Mesenteric fat pad (tissue), 1 donor: ENCODE results near the gene PCBD1. TPM values are rescaled to one million over a fixed set of nuclear protein-coding genes. Genes with fewer than 3 reads are reported as not detected.

Experiments used
- DNase-seq: peaks from one replicate; pipeline ENCODE4 v3.0.0-alpha.2; 2020; ENCODE audit warnings: low spot score
- total RNA-seq: library from RNA; stranded (reverse); fragmentation: NEBNext Ultra II Directional; extraction: Animal tissue kit (Norgen Biotek cat#: 25700); gene quantifications from one replicate; pipeline ENCODE4 v1.2.1, GENCODE V29; 2021
- donor health status: DM: yes; HTN: yes; CAD: no.

Gene PCBD1
- total RNA-seq, 1 donor from 2014 or later: 61.2 TPM

DNA sequence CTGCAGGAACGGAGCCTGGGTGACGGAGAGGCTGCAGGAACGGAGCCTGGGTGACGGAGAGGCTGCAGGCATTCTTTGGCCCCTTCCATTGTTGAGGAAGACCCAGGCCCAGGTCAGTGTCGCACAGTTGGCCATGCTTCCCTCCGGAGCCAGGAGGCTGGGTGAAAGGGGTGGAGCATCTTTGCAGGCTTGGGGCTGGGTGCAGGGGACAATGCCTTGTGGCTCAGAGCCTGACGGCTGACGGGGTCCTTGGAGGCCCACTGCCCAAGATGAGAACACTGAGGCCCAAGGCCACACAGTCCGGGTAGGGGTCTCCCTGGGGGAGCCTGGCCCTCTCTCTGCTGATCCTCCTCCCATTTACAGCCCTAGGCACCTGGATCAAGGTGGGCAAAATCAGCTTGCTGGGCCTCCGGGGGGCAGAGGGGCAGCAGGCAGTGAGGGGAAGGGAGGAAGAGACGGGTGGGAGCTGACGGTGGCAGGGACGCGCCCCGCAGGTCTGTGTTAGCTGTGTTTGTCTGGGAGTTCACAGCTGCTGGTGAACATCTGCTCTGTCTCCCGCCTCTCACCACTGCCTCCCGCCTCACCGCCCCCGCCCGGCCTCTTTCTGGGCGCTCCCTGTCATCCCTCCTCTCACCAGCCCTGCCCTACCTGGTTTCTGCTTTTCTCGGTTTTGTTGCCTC lies 30.6 kb upstream of the PCBD1 start:
- DNase-seq: no peak

DNA sequence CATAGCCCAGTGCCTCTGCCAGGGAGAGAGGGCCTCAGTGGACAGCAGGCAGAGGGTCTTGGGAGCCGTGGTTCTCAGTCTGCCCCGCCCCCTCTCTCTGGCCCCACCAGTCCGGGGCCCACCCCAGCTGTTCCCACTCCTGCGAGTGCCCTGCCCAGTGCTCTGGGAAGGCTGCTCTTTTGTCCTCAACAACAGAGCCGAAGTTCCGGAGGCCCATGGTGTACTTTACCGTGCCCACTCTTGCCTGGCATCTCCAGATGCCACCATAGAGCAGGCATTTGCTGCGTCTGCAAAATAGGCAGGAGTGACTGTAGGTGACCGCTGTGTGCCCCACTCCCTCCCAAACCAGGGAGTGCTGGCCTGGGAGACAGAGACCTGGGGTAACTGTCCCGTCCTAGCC lies 29.3 kb upstream of the PCBD1 start:
- DNase-seq: no peak

DNA sequence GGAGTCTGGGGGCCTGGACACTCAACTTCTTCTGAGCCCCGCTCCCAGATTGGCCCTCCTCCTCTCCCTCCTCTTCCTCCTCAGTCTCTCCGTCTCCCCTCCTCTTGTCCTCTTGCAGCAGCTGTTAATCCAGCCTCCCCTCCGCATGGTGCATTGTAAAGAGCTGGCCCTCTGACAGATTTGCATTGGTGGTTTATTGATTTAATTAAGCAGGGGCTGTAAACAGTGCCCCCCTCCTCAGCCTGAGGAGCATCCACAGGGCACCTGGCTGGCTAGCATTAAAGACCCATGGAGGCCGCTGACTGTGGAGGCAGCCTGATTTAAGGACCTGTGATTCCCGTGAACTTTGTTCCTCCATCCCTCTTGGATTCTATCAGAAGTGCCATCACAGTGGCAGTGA lies 28.9 kb upstream of the PCBD1 start:
- no peak for DNase-seq

DNA sequence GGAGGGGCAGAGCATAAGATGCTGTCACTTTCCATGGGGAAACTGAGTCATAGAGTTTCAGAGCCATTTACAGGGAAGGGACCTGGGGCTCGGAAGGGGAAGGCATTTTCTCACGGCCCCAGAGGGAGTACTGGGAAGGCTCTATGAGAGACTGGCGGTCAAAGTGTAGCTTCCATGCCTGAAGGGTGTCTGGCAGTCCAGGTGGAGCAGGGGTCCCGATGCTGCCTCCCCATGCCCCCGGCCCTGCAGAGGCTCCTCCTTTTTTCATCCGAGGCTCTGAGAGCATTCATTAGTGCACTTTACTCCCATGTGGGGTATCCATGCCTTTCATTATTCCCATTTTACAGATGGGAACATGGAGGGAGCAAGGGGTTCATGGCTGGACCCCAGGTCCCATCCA lies 27.9 kb upstream of the PCBD1 start:
- no peak for DNase-seq

DNA sequence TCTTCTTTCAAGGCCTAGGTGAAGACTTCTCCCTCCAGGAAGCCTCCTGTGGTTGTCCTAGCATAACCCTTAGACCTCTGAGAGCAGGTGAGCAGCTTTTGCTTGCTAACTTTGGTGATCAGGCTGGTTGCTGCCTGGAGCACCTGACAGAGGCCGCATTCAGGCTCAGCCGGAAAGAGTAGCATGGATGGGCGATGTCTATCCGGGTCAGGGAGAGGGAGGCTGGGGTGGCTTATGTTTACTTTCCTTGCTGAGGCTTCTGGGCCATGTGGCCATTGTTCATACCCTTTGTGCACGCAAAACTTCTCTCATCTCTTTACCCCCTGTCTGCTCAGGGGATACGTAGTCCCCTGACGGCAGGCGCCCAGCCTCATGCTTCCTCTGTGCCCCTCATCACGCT lies 27.4 kb upstream of the PCBD1 start:
- no peak for DNase-seq

DNA sequence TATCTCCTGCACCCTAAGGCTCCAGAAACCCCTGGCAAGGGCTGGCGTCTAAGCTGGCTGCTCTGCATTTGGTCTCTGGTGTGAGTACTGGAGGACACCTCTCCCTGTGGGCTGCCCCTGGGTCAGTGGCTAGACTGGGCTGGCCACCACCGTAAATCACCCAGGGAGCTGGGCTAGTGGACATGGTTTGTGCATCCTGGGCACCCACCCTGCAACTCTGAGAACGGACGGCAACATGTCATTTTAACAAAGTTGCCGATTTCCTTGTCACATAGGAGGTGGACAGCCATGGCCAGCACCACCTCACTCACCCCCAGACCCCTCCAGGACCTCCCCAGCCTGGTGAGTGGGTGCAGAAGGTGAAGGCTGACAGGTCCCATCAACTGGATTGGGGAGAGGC lies 26.8 kb upstream of the PCBD1 start:
- DNase-seq: no peak

DNA sequence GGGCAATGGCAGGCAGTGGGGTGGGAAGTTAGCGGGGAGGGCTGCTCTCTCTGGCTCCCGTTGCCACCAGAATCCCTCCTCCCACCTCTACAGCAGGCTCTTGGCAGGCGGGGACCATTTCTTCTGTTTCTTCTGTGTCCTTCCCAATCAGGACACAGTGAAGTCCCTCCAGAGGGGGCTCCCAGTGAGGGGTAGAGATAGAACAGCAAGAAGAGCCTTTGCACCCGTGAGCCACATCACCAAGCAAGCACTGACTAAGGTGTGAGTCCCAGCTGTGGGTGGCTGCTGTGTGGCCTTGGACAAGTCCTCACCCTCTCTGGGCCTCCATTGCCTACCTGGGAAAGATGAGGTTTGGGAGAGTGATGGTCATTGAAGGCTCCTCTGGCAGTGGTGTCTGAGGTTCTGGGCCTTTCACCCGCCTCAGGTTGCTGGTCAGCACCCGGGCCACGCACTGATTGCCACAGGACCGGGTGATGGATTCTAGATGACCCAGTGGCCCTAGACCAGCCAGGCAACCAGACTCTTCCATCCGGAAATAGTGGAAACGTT lies 26.0 kb upstream of the PCBD1 start:
- DNase-seq: no peak

DNA sequence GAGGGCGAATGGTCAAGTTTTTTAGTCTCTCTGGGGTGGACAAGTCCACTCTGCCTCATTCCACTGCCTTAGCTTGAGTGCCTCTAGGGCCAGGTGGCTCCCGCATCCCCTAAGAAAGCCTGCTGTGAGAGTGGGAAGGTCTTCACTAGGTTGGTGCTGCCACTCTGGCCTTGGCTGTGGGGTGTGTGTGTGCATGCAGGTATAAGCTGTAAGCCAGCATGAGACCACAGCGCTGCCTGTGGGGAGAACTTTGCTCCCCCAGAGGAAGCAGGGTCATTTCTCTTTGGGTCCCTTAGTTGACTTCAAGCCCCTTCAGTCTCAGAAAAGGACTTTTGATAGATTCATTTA lies 25.5 kb upstream of the PCBD1 start:
- DNase-seq: no peak

DNA sequence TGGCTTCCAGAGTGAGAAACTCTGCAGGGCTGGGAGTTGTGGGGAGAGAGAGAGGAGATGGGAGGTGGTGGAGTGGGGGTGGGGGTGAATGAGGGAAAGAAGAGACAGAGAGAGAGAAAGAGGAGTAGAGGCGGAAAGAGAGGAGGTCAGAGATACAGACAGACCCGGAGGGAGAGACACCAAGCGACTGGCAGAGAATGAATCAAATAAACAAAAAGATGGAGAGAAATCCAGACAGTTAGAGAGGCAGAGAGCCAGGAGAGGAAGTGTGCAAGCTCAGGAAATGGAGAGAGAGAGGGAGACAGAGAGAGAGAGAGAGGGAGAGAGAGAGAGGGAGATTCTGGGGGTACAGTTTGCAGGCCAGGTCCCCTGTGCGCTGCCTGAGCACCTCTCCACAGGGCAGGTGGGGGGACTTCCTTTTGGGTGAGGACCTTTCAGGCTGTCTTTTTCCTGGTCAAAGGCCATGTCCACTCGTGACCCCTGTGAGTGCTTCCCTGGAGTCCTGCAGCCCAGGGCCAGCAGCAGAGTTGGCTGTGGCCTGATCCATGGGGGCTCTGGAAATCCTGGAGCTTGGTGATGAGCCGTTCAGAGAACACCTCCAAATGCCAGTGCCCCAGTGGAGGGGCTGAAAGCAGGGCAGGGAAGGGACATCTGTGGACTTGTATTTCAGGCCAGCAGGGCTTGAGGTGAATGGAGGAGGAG lies 25.0 kb upstream of the PCBD1 start:
- DNase-seq: no peak

DNA sequence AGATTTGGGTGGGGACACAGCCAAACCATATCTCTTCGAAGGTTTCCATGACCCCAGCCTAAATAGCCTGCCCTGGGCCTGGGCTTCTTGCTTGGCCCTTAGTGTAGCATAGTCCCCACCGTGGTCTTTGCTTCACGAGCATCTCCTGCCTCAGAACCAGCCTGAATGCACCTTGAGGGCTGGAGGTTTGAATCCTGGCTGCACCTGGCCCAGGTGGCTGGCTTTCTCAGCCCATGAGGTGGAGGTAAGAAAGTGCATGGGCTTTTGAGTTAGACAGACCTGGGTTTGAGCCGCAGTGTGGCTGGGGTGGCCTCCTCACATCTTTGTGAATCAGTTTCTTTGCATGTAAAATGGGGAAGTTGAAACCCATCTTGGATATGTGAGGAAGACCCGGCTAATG lies 24.2 kb upstream of the PCBD1 start:
- DNase-seq: no peak

DNA sequence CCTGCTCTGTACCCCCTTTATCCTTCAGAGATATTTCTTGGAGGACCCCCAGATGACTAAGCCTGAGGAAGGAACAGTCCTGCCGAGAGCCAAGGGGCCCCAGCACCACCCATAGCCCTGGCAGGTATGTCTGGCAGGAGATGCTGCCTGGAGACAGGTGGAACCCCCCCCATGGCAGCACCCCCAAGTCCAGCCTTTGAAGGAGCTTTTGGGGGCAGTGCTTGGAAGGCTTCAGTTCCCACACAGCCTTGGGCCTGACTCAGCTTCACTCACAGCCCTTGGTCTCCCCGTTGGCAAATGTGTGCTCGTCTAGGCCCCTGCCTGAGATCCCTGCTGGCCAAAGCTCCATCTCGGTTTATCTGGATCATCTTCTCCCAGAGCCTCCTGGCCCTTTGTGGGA lies 23.0 kb upstream of the PCBD1 start:
- DNase-seq: no peak

DNA sequence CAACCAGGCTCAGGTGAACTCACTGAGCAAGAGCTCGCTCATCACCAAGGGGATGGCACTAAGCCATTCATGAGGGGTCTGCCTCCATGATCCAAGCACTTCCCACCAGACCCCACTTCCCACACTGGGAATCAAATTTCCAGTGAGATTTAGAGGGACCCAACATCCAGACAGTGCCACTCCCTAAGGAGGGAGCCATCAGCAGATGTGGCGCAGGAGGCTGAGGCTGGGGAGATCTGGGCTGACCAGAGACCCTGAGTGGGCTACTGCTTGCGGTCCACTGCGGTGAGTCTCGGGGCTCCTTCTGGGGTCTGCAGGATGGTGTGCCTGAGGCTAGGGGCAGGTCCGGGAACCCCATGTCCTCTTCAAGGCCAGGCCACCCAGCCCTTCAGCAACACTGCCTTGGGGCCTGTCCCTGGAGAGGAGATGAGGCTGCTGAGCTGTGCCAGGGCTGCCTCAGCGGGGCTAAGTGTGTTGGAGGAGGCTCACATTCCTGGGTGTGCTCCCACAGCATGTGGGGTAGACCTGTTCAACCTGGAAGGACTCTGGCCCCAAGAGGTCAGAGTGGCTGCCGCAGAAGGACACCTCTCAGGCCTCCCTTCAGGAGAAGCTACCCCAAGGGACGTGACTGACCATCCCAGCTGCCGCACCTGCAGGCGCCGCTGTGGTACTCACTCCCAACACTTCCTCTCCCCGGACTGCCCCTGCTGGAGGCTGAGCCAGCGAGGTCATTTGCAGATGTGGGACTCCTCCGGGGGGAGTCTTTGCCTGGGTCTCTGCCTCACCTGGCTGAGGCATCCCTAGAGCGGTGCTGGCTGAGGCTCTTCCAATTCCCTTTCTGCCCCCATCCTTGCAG lies 22.3 kb upstream of the PCBD1 start:
- DNase-seq: no peak

DNA sequence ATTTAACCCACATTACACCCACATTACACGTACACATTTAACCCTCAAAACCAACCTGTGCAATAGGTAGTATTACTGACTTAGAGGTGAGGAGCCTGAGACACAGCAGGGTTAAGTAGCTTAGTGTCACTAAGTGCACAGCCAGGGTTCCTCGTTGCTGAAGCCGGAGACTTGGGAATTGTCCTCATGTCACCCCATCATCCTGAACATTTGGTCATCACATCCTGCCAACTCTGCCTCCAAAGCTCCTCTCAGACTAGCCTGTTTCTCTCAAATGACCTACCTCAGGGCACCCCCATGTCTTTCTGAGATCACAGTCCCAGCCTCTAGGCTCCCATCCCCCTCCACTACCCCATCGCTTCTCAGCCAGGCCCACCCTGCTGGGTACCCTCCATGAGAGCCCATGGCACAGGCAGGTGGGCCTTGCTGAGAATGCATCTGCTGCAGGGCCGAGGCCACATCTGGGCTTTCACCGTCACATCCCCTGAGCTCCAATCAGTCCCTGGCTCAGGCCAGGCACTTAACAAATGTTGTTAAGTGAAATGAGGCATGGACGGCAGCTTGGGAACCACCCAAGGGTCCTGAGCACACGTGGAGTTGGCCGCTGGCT lies 21.1 kb upstream of the PCBD1 start:
- no peak for DNase-seq

DNA sequence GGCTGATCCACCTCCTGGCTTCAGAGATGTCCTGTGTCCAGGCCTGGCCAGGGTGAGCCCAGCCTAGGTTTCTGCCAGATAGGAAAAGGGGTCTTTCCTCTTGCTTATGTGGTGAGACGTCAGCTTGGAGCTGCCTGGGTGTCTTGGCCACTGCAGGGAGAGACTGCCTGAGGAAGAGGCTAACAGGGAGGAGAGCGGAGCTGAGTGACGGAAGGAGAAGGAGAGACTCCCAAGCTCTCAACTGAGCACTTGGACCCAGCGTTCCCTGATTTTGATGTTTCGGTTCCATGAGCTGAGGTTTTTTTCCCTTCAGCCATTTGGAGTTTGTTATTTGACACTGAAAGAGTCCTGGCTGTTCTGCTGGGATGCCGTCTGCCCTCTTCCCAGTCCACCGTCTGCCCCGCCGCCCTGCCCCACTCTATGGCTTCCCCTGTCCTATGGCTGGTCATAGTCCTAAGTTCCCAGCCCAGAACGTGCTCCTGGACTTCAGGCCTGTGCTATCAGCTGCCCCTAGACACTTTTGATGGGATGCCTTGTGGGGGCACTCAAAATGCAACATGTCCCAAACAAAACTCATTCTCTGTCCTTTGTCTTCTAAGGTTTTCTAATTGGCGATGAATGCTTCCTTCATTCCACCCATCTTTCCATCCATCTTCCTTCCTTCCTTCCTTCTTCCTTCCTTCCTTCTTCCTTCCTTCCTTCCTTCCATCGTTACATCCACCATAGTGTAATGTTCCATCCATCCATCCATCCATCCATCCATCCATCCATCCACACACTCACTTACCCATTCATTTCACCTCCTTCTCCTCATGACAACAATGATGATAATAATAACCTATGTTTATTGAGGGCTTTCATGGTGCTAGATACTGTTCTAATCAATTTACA lies 20.3 kb upstream of the PCBD1 start:
- DNase-seq: no peak

DNA sequence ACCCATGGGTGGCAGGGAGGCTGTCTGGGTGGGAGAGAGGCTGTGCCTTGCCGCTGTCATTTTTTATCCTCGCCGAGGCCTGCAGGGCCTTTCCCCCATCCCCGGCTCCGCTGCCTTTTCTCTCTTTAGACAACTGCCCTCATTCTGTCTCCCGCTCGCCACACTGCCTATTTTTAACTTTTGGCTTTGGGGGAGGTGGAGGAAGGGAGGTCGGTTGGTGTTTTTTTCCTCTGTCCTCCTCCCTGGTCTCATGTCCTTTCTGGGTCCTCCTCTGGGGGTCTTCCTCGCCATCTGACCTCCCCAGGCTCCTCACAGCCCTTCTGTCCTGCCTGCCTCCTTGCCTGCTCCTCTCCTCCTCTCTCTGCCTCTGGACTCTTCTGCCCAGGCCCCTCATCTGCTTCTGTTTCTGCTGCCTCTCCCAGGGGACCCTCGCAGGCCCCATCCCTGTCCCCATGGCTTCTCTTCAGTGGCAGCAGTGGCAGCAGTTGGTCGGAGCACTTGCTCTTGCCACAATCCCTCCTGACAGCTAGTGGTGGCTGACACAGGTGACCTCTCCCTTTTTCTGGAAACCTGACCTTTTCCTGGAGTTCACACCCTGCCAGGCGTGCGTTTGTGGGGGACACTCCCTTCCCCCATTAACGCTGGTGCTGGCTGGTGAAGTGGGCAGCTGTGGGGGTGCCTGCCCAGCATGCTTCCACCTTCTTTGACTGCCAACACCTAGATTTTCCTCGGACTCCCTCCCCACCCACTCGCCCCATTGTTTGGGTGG lies 19.5 kb upstream of the PCBD1 start:
- peak; percentile 43 for DNase-seq

DNA sequence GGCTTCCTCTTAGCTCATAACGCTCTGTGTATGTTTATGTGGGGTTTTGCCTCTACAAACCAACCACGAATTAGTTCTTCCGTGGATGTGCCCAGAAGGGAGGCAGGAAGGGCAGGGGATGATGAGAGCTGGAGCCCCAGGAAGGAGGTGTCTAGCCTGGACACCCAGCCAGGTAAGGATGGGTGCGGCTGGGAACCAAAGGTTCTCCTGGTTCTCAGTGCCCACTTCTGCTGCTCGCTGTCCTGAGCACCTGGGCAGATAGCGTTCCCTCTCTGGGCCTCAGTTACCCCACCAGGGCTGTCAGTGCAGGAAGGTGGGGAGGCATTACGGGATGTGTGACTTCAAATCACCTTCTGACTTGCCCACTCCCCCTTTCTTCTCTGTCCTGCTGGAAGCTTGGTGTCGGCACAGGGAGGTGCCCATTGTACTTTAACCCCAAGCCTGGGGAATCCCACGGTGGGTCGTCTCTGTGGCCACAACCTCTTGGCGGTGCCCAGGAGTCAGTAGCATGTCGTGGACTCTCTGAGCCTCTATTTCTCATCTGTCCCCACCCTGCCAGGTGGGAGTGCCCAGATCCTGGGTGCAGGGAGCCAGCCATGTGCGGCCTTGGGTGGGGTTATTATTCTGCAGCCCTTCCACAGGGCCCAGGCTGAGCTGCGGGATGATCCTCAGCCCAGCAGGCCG lies 18.7 kb upstream of the PCBD1 start:
- peak; percentile 65 for DNase-seq

DNA sequence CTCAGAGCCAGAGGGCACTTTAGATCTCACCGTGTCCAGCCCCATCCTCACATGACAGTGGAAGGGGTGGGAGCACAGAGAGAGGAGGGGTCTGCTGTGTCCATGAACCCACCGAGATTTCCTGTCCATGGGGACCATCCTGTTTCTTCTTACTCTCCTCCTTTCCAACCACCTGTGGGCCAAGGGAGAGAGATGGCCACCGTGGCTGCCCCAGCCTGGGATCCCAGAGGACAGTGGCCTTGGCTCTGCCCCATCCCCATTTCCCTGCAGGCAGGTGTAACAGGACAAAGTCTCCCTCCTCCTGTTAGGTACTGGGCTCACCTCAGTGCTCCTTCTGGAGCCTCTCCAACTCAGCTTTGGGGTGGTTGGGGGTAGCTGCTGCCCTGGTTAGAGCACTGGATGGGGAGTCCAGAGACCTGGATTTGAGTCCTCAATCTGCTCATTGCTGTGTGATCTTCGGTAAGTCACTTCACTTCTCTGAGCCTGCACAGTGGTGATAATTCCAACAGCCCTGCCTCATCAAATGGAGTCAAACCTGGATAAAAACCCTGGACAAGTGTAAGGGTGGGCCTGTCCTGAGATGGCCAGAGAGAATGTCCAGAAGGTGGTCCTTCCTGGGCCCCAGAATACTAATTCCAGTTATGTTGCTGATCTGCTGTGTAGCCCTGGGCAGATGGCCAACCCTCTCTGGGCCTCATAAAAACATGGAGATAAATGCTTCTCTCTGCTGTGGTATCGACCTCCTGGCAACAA lies 17.8 kb upstream of the PCBD1 start:
- peak; percentile 69 for DNase-seq
